GM19467 (cell line): ENCODE data around the gene DBH.

Source experiments
- ATAC-seq: cut with Tn5 transposase; IDR thresholded peaks from one replicate; pipeline ENCODE4 v1.9.1; 2021; ENCODE audit warnings: mild to moderate bottlenecking, moderate library complexity; ENCODE audit not compliant: unreplicated experiment

DBH gene

GRCh38 chr9:133604214-133604613 is 31.9 kb upstream of the DBH start:
- ATAC-seq = no peak

DNA sequence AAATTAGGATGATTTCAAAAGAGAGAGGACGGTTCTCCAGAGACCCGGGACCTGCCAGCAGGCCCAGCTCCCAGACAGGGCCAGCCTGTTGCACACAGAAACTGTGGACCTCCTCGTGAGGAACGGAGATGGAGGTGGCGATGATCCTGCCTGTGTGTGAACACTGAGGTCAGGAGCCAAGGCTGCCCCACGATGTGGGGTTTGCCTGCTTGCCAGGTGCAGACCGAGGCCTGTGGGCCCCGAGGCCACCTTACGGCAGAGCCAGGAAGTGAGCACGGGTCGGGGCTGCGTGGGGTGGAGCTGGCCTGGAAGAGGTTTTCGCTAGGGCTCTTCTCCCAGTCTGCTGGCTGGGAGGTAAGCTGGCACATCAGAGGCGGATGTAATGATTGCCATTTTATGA is 31.3 kb upstream of the DBH start:
- ATAC-seq = no peak

- ATAC-seq = no peak
Measured at GRCh38 chr9:133605446-133605845, 30.7 kb upstream of the DBH start.

DNA sequence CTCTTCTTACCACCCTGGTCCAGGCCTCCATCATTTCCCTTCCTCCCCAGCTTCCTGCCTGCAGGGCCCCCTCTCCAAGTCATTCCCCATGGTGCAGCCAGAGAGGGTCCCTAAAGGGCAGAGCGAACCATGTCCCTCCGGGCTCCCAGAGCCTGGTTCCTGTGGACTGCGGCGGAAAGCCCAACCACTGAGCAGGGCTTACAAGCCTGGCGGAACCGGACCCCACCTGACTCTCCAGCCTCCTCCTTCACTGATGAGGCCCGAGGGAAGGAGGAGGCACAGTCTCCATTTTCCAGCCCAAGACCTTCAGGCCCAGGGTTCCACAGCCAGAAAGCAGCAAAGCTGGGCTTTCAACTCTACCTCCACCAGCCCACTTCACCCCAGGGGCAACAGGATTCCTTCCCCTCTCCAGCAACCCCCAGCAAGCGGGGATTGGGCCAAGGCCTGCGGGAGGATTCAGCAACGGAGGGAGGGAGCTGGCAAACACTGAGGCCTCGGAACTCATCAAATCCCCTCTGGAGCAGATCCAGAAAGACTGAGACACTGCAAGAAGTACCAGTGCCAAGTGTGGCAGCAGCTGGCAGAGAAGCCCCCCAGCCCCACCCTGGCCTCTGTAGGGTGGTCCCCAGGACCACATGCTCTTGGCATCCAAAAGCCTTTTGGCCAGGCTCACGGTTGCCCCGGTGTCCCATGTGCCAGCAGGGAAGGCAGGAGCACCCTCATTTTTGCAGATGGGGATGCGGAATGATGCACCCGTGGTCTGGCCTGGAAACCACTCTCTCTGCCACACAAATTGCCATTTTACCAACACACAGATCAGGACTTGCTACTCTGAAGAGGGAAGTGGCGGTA is 30.1 kb upstream of the DBH start:
- ATAC-seq = no peak

- no peak for ATAC-seq
Measured at GRCh38 chr9:133606708-133607025, 29.5 kb upstream of the DBH start.

DNA sequence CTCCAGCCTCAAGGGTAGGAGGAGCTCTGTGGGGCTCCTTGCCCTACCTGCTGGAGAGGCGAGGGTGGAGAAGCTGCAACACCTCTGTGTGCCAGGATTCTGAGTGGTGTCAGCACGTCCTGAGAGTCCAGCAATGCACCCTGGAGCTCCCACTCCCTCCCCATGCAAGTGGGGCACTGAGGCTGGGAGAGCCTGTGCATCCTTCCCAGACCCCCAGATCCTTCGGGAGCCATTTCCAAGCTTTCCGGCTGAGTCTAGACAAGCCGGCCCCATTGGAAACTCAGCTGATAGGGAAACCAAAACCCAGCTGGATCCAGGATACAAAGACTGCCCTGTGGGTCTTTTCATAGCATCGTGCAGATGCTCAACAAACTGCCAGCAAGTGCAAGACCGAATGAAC is 28.8 kb upstream of the DBH start:
- no peak for ATAC-seq

DNA sequence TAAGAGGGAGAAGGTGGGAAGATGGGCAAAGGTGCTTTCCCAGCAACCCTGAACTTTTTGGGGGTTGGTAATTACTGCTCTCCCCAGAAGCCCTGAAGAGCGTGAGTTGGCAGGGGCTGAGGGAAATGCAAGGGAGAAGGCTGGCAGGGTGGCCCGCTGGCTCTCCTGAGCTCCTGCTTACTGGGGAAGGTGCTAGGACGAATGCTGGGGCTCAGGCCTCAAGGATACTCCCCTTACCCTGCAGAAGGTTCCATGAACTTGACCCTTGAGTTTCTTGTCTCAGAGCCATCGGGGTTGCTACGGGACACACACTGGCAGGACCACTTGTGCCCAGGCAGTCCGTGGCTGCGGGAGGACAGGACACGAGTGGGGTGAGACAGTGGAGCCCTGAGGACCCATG is 28.2 kb upstream of the DBH start:
- ATAC-seq = no peak

GRCh38 chr9:133608382-133608781 is 27.8 kb upstream of the DBH start:
- no peak for ATAC-seq

GRCh38 chr9:133608889-133609288 is 27.3 kb upstream of the DBH start:
- ATAC-seq = no peak

DNA sequence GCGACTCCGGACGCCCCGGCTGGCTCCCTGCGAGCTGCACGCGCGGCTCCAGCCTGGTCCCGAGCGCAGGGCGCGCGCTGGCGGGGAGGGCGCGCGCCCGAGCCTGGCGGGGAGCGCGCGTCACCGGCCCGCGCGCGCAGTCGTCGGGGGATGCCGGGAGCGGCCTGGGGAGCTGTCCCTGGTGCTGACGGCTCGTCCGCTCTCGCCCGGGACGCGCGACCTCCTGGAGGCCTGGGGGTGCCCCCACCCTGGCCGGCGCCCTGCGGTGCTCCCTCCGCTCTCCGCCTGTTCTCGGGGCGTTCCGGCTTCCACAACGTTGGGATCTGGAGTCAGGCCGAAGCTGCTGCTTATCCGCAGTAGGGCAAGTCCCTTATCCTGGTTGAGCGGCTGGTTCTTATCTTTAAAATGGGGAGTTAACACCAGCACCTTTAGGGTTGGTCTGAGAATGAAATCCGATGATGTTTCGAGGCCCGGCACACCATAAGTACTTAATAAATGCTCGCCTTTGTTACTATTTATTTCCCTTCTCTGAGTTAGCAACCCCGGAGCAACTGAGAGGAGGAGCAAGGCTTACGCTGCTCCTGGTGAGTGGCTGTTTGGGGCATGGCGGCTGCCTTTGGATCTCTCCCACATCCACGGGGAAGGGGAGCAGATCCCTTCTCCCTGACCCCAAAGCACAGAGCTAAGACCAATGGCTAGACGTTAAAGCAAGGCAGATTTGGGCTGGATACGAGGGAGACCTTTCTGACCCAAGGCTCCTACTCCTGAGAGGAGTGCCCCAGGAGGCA is 26.7 kb upstream of the DBH start, which contains the start of gene FAM163B:
TSS of gene FAM163B (minus strand) at position 79 of the 788 bp plus-strand sequence. CDS start 29,166 bp downstream, outside the sequence.
- ATAC-seq = no peak

- ATAC-seq = no peak
Measured at GRCh38 chr9:133610845-133611244, 25.3 kb upstream of the DBH start.

DNA sequence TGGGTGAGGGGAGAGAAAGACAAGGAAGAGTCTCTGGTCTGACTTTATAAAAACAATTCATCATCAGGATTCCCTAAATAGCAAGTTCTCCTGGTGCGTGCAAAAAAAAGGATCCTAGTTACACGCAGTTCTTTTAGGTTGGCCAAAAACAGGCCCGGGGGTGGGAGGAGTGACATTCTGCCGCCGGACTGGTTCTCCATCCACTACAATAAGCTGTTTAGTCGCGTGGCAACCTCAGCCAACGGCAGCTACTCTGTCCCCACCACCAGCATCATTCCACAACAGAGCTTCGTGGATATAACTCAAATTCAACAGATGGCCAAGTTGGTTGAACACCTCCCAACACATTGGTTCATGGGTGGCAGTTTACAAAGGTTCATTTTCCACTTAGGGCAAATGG is 24.1 kb upstream of the DBH start:
- ATAC-seq = no peak

- ATAC-seq = no peak
Measured at GRCh38 chr9:133612816-133613215, 23.3 kb upstream of the DBH start.

DNA sequence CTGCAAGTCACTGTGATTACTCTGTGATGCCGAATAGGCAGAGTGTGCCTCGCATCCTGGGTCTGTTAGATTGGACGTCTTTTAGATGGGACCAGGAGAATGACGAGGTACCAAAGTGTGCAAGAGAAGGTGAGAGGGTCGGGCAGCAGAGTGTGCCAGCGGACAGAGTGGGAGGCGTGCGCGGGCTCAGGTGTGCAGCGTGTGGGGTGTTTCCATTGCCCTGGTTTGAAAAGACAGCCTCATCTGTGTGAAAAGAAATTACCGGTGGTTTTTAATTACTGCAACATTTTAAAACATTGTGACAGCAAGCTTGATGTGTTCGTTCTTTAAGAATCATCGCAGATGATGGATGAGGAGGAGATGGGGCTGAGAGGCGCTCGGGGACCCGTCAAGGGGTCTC is 22.7 kb upstream of the DBH start:
- ATAC-seq = no peak

DNA sequence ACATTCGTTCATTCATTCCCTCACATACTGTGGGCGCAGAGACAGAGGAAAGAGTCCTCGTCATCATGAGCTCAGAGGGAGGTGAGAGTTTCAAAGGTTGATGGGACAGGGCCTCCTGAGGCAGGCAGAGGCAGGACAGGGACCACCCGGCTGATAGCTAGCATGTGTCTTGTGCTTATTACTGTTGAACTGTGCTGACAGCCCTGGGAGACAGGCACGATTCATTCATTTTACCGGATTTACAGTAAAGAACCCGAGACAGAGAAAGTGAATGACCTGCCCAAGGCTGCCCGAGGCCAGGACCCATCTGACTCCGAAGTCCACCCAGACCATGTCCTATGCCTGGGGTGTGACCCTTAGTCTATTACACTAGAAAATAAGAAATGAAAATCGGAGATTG is 22.1 kb upstream of the DBH start:
- ATAC-seq = no peak

DNA sequence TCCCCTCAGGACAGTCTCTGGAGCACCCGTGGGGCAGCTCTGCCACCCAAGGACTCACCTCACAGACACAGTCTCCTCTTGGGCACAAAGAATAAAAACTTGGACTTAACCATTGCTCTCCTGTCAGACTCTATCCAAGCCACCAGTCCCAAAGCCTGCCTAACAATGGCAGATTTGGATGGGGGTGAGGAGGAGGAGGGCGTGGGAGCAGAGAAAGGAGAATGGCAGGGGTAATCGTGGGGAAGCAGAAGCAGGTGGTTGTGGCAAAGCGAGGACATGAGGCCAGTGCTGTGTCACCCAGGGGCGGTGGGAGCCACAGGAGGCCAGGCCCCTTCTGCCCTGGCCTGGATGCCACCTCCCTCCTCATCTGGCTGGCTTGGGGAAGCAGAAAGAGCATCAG is 21.5 kb upstream of the DBH start:
- no peak for ATAC-seq

DNA sequence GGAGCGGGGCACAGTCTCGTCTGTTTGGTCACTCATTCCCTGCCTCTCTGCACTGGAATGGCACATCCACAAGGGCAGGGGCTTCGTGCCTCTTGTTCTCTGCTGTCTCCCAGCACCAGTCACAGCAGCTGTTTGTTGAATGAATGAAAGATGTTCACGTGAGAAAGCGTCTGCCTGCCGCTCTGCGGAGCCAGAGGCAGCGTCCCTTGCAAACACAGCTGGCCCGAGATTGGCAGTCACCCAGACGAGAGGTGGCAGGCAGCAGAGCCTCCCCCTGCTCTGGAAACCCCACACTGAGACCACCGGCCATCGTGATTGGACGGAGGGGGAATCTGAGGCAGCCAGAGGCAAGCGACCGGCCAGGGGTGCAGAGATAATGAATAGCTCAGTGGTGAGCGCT is 21.0 kb upstream of the DBH start:
- ATAC-seq = no peak

DNA sequence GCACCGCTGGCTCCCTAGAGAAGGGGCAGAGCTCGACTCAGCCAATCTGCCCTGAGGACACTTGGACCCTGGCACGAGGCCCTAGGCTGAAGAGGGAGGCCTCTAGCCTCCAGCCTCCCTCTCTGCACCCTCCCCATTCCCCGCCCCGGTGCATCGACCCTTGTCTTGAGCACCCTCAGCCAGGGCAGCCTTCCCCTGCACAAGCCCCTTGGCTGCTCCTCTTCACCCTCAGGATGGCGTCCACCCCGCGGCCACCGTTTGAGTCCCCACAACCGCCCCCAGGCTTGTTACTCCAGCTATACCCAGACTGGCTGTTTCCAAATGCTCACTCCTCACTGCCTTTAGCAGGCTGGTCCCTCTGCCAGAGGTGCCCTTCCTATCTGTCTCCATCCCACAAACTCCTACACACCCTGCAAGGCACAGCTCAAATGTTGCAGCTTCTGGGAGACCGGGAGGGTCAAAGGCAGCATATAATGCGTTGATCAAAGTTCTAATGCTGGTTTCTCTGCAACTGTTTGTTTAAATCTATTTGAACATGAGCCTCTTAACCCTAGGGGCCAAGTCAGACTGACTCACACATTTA is 20.5 kb upstream of the DBH start:
- ATAC-seq = no peak

- ATAC-seq = no peak
Measured at GRCh38 chr9:133616643-133617405, 19.3 kb upstream of the DBH start.

DNA sequence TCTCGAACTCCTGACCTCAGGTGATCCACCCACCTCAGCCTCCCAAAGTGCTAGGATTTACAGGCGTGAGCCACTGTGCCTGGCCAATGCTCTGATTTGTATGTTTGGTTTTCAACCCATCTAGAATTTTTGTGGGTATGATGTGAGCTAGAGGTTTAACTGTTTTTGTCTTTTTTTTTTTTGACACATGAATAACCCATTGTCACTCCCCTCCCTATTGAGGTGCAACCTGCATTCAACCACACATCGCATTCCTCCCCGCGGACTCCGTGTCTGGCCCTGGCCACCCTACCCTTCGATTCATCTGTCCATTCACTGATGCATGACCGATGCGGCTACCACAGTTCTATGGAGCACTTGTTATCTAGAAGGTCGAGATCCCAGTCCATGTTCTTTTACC is 17.4 kb upstream of the DBH start:
- ATAC-seq = no peak

- no peak for ATAC-seq
Measured at GRCh38 chr9:133619791-133620190, 16.4 kb upstream of the DBH start.
